ENCODE measurements around the gene MKRN2OS. TPM values are rescaled to one million over a fixed set of nuclear protein-coding genes. Genes with fewer than 3 reads are reported as not detected.

Gene MKRN2OS
- total and polyA plus RNA-seq, 3 donors from 2014 or later, result not detected

DNA sequence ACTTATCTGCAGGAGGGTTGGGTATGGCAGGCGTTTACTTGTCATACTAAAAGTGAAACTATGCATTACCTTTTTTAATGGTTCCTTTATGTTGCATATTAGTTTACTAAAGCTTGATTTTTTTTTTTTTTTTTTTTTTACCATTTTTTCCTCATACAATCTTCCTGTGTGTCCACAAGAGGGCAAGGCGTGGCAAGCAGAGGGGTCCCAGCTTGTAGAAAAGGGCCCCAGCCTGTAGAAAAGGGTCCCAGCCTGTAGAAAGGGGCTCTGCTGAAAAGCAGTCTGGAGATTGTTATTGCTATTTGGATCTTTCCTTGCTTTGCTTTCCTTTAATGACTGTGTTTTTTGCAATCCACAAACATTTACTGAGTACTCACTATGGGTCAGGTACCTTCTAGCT, 33.4 kb upstream of the MKRN2OS start:
- 91 to 93% methylated on average over 2 of the region's 2 CpGs for WGBS, 2 donors
- no peak for DNase-seq
- no peaks in the 10 kb centered on the region for H3K9me3 ChIP-seq

DNA sequence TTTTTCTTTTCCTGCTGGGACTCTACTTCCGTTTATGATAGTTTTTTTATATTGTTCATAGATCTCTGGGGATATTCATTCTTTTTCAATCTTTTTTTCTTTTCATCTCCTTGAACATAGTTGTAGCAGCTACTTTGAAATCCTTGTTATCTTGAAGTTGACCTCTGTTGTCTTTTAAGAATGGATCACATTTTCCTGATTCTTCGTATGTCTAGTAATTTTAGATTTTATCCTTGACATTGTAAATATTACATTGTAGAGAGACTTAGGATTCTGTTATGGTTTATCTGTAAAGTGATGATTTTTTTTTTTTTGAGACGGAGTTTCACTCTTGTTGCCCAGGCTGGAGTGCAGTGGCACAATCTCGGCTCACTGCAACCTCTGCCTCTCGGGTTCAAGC, 32.1 kb upstream of the MKRN2OS start:
- H3K4me3 ChIP-seq, result no peak overlapping the region
- no peak for DNase-seq
- no peaks in the 10 kb centered on the region for H3K36me3 ChIP-seq (ENCODE audit: low read depth, missing control alignments)
- intact Hi-C loops (cut with DNase I; ENCODE audit: low total_unique reads), result no loop called here
- no peaks in the 10 kb centered on the region for H3K9me3 ChIP-seq
- TF ChIP-seq, protein P1, sequence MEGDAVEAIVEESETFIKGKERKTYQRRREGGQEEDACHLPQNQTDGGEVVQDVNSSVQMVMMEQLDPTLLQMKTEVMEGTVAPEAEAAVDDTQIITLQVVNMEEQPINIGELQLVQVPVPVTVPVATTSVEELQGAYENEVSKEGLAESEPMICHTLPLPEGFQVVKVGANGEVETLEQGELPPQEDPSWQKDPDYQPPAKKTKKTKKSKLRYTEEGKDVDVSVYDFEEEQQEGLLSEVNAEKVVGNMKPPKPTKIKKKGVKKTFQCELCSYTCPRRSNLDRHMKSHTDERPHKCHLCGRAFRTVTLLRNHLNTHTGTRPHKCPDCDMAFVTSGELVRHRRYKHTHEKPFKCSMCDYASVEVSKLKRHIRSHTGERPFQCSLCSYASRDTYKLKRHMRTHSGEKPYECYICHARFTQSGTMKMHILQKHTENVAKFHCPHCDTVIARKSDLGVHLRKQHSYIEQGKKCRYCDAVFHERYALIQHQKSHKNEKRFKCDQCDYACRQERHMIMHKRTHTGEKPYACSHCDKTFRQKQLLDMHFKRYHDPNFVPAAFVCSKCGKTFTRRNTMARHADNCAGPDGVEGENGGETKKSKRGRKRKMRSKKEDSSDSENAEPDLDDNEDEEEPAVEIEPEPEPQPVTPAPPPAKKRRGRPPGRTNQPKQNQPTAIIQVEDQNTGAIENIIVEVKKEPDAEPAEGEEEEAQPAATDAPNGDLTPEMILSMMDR (IDR thresholded peaks at IDR 0.05), result no peak
- no peak for TF ChIP-seq POLR2A (IDR thresholded peaks at IDR 0.05)
- H3K4me1 ChIP-seq, result peaks cover 10% of the 10 kb centered on the region
- 63 to 77% methylated on average over 5 of the region's 5 CpGs for WGBS, 2 donors
- H3K27me3 ChIP-seq, result no peaks in the 10 kb centered on the region
- no peak overlapping the region for H3K27ac ChIP-seq

More for the DNA sequence above, 33.4 kb upstream of the MKRN2OS start:
- TF ChIP-seq, protein P1 (IDR thresholded peaks at IDR 0.05), result no peak
- no peak for TF ChIP-seq POLR2A (IDR thresholded peaks at IDR 0.05)
- Histone ChIP-seq H3K36me3 (ENCODE audit: low read depth, missing control alignments) (no peaks in the 10 kb centered on the region), H3K4me3 (no peak overlapping the region), H3K27me3 (no peaks in the 10 kb centered on the region), H3K4me1 (peaks cover 10% of the 10 kb centered on the region), H3K27ac (no peak overlapping the region)
- intact Hi-C loops (cut with DNase I; ENCODE audit: low total_unique reads), result no loop called here

DNA sequence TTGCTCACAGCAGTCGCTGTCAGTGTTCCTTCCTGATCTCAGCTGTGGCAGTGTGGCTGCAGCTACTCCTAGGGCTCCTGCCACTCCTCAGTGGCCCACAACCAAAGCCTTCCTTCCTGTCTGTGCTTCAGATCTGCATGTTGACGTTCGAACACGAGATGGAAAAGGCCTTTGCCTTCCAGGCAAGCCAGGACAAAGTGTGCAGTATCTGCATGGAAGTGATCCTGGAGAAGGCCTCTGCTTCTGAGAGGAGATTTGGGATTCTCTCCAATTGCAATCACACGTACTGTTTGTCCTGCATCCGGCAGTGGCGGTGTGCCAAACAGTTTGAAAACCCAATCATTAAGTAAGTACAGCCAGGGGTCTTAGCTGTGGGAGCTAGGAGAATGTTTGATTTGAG, 29.4 kb upstream of the MKRN2OS start:
- Histone ChIP-seq H3K4me3 (no peak overlapping the region), H3K27ac (peak overlapping the region in 1 of 2 donors; percentile 61), H3K9me3 (no peaks in the 10 kb centered on the region), H3K4me1 (peaks cover 7% of the 10 kb centered on the region), H3K27me3 (no peaks in the 10 kb centered on the region), H3K36me3 (ENCODE audit: low read depth, missing control alignments) (no peaks in the 10 kb centered on the region)
- TF ChIP-seq, protein P1 (IDR thresholded peaks at IDR 0.05), result no peak
- TF ChIP-seq POLR2A (IDR thresholded peaks at IDR 0.05), result no peak
- intact Hi-C loops (cut with DNase I; ENCODE audit: low total_unique reads), result no loop called here
- 43 to 75% methylated on average over 4 to 7 of the region's 7 CpGs for WGBS, 2 donors
- no peak for DNase-seq

DNA sequence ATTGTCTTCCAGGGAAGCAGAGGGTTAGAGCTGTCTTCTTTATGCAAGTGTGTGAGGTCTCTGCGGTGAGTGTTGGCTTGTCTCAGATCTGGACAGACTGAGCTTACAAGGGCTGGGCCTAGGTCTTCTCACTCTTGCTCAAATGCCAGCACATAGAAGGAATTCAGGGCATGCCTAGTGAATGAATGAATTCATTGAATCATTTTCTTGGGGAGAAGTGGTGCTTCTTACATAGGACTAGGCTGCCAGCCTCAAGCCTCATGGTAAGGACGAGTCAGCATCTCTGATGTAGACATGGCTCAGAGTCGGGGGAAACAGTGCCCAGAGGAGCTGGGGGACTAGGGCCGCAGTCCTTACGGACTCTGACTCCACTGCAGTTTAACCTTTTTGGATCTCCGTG, 28.8 kb upstream of the MKRN2OS start:
- no peaks in the 10 kb centered on the region for H3K27me3 ChIP-seq
- no peak overlapping the region for H3K4me3 ChIP-seq
- H3K4me1 ChIP-seq, result peaks cover 4% of the 10 kb centered on the region
- peak overlapping the region in 1 of 2 donors; percentile 61 for H3K27ac ChIP-seq
- no peaks in the 10 kb centered on the region for H3K9me3 ChIP-seq
- intact Hi-C loops (cut with DNase I; ENCODE audit: low total_unique reads), result no loop called here
- WGBS, 2 donors, result 78 to 85% methylated on average over 6 of the region's 6 CpGs
- no peak for DNase-seq
- no peaks in the 10 kb centered on the region for H3K36me3 ChIP-seq (ENCODE audit: low read depth, missing control alignments)
- TF ChIP-seq, protein P1 (IDR thresholded peaks at IDR 0.05), result no peak
- no peak for TF ChIP-seq POLR2A (IDR thresholded peaks at IDR 0.05)

DNA sequence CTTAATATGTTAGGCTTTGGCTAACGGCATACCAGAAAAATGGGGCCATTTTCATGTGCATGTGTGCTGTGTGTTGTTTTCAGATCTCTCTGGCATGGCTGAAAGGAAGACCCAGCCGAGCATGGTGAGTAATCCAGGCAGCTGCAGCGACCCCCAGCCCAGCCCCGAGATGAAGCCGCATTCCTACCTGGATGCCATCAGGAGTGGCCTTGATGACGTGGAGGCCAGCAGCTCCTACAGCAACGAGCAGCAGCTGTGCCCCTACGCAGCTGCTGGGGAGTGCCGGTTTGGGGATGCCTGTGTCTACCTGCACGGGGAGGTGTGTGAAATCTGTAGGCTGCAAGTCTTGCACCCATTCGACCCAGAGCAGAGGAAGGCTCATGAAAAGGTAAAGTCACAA, 26.7 kb upstream of the MKRN2OS start:
- H3K27me3 ChIP-seq, result no peaks in the 10 kb centered on the region
- peaks cover 4% of the 10 kb centered on the region for H3K4me1 ChIP-seq
- TF ChIP-seq, protein P1 (IDR thresholded peaks at IDR 0.05), result no peak
- TF ChIP-seq POLR2A (IDR thresholded peaks at IDR 0.05), result no peak
- 83 to 90% methylated on average over 8 to 11 of the region's 11 CpGs for WGBS, 2 donors
- no peaks in the 10 kb centered on the region for H3K36me3 ChIP-seq (ENCODE audit: low read depth, missing control alignments)
- no peaks in the 10 kb centered on the region for H3K9me3 ChIP-seq
- intact Hi-C loops (cut with DNase I; ENCODE audit: low total_unique reads), result no loop called here
- no peak for DNase-seq
- H3K4me3 ChIP-seq, result no peak overlapping the region
- no peak overlapping the region for H3K27ac ChIP-seq
